GF-D8 (cell line): Measurements from ENCODE around the gene TBC1D10A.

Source experiments
- DNase-seq: peaks from one replicate; lab custom pipeline; 2025; lab: John Stamatoyannopoulos, UW

The TBC1D10A gene

GRCh38 chr22:30245985-30246813 lies 80.5 kb downstream of the TBC1D10A start, which contains the start of gene LIF:
TSS of gene LIF (minus strand) at chr22:30246759. CDS start at chr22:30246695, 64 bp downstream.
- no peak for DNase-seq

GRCh38 chr22:30245181-30245984 lies 81.4 kb downstream of the TBC1D10A start:
- DNase-seq: no peak

DNA sequence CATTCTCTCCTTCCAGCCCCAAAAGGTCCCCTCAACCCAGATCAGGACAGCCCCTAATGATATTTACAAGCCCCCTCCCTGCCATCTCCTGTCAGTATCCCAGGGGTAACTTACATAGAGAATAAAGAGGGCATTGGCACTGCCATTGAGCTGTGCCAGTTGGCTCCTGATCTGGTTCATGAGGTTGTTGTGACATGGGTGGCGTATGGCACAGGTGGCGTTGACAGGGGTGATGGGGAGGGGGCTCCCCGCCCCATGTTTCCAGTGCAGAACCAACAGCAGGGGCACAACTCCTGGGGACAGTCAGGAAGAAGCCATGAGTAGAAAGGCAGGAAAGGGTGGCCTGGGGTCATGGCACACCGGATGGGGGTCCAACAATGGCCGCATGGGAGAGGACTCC lies 82.1 kb downstream of the TBC1D10A start:
- no peak for DNase-seq

- DNase-seq: no peak
These were observed 82.7 kb downstream of the TBC1D10A start for GRCh38 chr22:30244066-30244465.

GRCh38 chr22:30243661-30244060 lies 83.1 kb downstream of the TBC1D10A start:
- DNase-seq: no peak
